Fibroblast of skin of back (primary cell): Measurements from ENCODE around the gene NAA40.

ENCODE experiments used
- DNase-seq: peaks from one replicate; pipeline ENCODE4 v3.0.0-alpha.2; 2013

The NAA40 gene

GRCh38 chr11:63913866-63914830 lies 24.7 kb upstream of the NAA40 start:
- no peak for DNase-seq

GRCh38 chr11:63914896-63915691 lies 23.7 kb upstream of the NAA40 start:
- no peak for DNase-seq

- peak; percentile 47 for DNase-seq
Observed at GRCh38 chr11:63915961-63916836, 22.6 kb upstream of the NAA40 start.

GRCh38 chr11:63916837-63917691 lies 21.7 kb upstream of the NAA40 start, which contains the start of gene RCOR2:
RCOR2 (minus strand) TSS chr11:63917164; CDS start chr11:63916456, 708 bp downstream.
- DNase-seq: peak; percentile 85

GRCh38 chr11:63917692-63918506 lies 20.9 kb upstream of the NAA40 start:
- peak; percentile 63 for DNase-seq

- DNase-seq: peak; percentile 40
Observed at GRCh38 chr11:63918507-63919191, 20.2 kb upstream of the NAA40 start.

- peak; percentile 27 for DNase-seq
Observed at GRCh38 chr11:63919267-63920125, 19.3 kb upstream of the NAA40 start.

- no peak for DNase-seq
Observed at GRCh38 chr11:63920126-63920938, 18.5 kb upstream of the NAA40 start.

- DNase-seq: no peak
Observed at GRCh38 chr11:63920939-63921417, 17.8 kb upstream of the NAA40 start.

- no peak for DNase-seq
Observed at GRCh38 chr11:63922673-63923192, 16.1 kb upstream of the NAA40 start.

- no peak for DNase-seq
Observed at GRCh38 chr11:63923319-63923718, 15.5 kb upstream of the NAA40 start.

GRCh38 chr11:63929616-63930015 lies 9.2 kb upstream of the NAA40 start:
- DNase-seq: no peak

- DNase-seq: no peak
Observed at GRCh38 chr11:63931045-63931444, 7.8 kb upstream of the NAA40 start.

- DNase-seq: no peak
Observed at GRCh38 chr11:63931876-63932275, 6.9 kb upstream of the NAA40 start.

GRCh38 chr11:63933459-63933858 lies 5.3 kb upstream of the NAA40 start:
- DNase-seq: peak; percentile 22

- DNase-seq: no peak
Observed at GRCh38 chr11:63937713-63938478, 906 bp upstream of the NAA40 start.
